ENCODE measurements around the gene TMC6.
A peak's percentile ranks its signal among the peaks of the same experiment; 100 is the strongest.

The TMC6 gene

GRCh38 chr17:78134899-78135385 lies 6.4 kb upstream of the TMC6 start:
- DNase-seq, result no peak

GRCh38 chr17:78133971-78134898 lies 5.7 kb upstream of the TMC6 start:
- peak; percentile 86 for DNase-seq

DNA sequence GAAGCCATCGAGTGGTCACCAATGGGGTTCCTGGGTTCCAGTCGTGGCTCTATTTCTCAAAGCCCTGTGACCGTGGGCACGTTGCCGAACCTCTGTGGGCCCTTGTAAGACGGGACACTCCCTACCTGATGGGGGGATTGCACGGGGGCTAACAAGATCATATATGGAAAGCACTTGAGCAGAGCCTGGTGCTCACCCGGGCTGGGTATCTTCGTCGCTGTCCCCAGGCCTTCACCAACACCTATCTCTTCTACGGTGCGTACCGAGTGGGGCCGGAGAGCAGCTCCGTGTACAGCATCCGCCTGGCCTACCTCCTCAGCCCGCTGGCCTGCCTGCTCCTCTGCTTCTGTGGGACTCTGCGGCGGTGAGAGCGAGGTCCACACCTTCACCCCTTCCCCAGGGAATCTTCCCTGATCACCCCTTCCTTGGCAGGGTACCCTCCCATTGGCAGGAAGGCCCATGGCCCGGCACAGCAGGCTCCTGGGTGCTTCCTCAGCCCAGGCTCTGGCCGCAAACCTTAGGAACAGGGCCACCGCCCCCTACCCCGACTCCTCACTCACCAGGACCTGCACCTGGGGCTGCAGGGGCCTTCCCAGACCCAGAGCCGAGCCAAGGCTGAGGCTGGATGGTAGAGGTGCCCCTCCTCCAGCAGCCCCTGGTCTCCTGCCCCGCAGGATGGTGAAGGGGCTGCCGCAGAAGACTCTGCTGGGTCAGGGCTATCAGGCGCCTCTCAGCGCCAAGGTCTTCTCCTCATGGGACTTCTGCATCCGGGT lies 4.8 kb upstream of the TMC6 start:
- no peak for DNase-seq

- no peak for DNase-seq
These were observed 4.2 kb upstream of the TMC6 start for GRCh38 chr17:78132767-78133178.

GRCh38 chr17:78132084-78132676 lies 3.6 kb upstream of the TMC6 start:
- DNase-seq, result peak; percentile 88

- no peak for DNase-seq
These were observed 2.9 kb upstream of the TMC6 start for GRCh38 chr17:78131172-78132083.

GRCh38 chr17:78130437-78131101 lies 2.0 kb upstream of the TMC6 start, which contains the start of gene TMC8:
TSS of gene TMC8 (plus strand) at chr17:78130771. CDS start at chr17:78131589, 818 bp downstream.
- DNase-seq, result peak; percentile 84

- no peak for DNase-seq
These were observed 1.5 kb upstream of the TMC6 start for GRCh38 chr17:78130090-78130436.

DNA sequence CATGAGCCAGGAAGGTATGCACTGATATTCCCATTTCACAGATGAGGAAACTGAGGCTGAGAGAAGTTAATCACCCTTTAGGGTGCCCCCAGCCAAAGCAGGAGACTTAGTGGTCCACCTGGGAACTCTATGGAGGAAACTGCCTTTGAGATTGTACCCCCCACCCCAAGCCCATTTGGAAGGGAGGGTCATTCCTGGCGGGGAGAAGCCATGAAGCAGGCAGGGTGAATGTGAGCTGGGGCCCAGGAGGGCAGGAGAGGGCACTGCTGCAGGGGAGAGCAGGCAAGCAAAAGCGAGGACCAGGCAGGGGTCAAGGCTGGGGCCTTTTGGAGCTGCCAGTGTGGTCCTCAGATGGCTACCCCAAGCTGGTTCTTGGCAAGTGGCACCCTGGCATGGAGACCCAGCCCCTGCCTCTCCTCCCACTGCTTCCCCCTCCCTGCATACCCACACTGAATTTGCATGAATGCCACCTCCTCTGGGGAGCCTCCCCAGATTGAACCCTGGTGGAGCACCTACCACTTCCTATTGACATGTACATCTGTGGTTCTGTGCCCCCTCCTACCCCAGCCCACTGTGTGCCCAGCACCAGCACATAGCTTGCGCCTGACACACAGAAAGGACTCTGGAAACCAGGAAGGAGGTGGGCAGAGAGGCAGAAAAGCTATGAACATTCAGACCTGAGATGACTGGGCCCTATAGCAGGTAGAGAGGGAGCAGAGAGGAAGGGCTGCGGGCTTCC lies 965 bp upstream of the TMC6 start:
- DNase-seq, result peak; percentile 61

GRCh38 chr17:78127888-78128550 lies 536 bp downstream of the TMC6 start:
- DNase-seq, result no peak

DNA sequence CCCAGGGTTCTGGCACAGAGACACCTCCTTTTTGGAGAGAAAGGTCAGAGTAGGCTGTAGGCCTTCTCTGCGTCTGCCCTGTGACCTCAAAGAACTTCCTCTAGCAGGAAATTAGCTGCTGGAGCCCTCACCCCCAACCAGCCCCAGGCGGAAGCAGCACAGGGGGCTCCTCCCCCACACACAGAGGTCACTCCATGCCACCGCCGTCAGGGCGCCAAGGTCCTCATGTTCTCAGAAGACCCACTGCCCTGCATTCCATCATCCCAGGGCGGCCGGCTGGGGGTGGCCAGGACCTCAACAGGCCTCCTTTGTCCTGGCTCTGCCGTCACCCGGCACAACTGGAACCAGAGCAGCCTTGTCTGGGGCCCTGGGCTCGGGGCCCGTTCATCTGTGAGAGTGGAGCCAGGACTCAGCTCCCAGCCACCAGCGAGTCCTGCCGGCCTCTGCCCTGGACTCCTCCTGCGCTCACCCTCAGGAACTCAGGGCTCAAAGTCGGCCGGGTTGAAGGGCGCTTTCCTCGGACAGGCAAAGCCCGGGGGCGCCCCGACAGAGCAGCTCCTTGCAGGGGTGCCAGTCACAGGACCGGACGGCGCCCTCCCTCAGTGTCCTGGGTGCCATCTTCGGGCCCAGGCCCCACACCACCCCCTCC lies 1.2 kb downstream of the TMC6 start:
- peak; percentile 72 for DNase-seq

DNA sequence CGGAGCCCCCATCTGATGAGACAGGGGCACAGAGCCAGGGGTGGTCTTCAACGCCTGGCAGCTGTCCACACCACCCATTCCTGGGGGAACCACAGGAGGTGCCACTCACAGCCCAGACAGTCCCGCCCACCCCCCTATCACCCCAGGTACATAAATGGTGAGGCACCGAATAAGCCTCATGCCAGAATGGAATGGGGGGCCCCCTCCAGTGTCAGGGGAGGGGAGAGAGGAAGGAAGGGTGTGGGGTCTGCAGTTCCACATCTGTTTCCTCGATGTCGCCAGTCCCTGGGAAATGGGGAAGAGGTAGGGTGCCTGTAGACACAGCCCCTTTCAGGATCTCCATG lies 1.7 kb downstream of the TMC6 start:
- no peak for DNase-seq

DNA sequence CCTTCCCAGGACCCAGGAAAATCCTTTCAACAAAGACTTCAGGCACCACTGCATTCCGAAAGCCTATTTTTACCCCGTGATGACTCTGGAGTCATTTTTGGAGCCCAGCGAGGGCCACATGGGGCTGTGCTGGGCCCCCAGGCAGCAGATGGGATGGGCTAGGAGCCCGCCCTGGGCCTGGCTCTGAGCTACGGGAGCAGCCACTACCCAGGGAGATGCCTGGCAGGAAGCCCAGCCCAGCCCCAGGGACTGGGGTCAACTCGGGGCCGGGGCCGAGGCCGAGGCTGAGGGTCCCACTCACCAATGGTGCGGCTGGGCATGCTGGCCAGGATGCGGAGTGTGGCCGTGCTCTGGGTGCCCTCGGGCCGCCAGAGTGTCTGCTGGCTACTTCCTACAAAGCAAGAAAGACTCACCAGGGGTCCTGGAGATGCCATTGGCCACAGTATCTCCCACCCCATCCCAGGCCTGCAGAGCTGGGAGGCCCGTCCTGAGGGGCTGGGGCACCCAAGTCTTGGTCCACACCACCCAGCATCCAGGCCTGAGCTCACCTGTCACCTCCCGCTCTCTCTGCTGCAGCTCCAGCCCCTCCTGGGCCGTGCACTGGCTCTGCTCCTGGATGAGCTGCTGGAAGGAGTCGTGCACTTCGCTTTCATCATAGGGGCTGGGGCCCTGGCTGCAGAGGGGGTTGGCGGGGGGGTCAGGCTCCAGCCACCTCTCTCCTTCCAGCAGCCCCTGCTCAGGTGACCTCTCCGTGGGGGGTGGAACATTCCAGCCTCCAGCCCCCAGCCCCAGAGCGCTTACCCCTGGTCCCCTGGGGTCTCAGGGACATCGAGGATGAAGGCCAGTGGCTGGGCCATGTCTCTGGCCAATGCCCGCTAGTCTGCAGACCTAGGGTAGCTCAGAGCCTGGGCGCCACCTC lies 2.3 kb downstream of the TMC6 start:
- DNase-seq, result no peak

DNA sequence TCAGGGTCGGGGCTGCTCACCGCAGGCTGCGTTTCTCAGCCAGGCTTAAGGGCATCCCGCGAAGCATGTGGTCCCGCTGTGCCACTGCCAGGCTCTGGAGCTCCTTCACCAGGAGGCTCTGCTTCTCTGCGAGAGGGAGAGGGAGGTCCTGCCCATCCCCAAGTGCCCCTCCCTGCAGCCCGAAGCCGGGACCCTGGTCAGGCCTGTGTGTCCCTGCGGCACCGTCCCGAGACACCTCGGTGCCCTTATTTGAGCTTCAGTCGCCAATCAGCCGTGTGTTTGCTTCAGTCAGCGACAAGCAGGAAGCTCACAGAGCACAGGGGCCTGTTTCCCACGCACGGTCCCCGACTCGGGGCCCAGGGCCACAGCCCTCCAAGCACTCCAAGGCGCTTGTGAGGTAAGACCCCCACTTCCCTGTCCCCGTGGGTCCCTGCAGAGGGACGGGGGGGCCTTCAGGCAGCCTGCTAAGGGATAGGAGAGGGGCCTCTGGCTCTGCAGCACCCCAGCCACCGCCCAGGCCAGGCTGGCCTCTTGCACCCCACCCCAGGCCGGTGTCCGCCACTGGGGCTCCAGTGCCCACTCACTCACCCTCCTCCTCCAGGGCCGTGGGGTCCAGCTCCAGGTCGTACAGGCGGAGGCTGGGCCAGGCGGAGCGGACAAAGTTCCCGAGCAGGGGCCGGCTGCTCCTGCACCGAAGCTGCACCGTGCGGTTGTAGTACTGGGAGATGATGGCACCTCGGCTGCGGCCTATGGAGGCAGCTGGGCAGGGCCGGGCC lies 3.2 kb downstream of the TMC6 start:
- no peak for DNase-seq

- no peak for DNase-seq
These were observed 3.8 kb downstream of the TMC6 start for GRCh38 chr17:78124836-78125137.

DNA sequence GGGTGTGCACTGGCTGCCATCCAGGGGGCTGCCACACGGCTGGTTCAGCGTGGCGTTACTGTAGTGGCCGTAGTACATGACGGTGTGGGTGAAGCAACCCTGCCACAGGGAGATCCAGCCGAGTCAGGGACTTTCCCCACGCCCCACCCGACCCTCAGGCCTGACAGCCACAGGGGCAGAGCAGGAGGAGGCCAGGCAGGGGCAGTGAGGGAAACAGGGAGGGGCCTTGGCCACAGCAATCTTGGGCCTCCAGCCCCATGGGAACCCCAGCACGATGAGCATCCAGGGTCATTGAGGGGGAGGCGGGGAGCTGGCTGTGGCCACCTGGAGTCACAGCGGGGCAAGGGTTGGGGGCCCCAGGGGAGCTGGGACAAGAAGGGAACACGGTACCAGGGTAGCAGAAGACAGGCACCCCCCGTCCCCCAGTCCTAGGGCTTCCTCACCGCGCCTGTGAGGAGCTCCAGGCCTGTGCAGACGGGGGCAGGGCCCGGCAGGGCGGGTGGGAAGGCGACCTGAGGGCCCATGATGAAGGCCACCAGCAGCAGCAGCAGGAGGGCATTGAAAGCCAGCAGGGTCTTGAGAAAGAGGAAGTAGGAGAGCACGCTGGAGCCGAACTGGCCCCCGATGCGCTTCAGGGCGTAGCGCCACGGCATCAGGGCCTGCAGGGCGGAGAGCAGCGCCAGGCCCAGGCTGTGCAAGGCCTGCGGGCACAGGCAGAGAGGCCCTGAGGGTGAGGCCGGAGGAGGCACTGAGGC lies 4.3 kb downstream of the TMC6 start:
- peak; percentile 70 for DNase-seq

DNA sequence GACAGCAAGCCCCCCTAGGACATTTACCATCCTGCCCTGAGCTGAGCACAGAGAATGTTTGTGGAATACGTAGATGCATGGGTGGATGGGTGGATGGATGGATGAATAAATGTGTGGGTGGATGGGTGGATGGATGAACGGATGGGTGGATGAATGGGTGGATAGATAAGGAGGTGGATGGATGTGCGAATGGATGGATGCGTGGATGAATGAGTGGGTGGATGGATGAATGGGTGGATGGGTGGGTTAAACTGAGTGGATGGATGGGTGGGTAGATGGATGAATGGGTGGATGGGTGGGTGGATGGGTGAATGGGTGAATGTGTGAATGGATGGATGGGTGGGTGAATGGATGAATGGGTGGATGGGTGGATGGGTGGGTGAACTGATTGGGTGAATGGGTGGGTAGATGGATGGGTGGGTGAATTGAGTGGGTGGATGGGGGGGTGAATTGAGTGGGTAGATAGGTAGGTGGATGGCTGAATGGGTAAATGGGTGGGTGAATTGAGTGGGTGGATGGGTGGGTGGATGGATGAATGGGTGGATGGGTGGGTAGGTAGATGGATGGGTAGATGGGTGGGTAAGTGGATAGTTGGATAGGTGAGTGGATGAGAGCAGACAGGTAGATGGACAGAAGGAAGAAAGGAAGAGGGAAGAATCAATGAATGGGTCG lies 5.2 kb downstream of the TMC6 start:
- no peak for DNase-seq
